Caco-2 (cell line): ENCODE measurements around the gene ADCY10. TPM values are rescaled to one million over a fixed set of nuclear protein-coding genes. Genes with fewer than 3 reads are reported as not detected.

Experiments used
- BruUV-seq: library from RNA; stranded (reverse); fragments of 400-500 nt; replicated peaks from 2 replicates; lab custom pipeline; 2021; lab: Mats Ljungman, UMichigan
- CTCF ChIA-PET: fragments of 300-600 bp; sonication (Branson Sonifier 250); formaldehyde crosslinking; loops from one replicate; lab custom pipeline; 2022; ENCODE audit warnings: antibody characterized with exemption; lab: Charles Lee
- POLR2A ChIA-PET: fragments of 300-600 bp; sonication (Branson Sonifier 250); formaldehyde crosslinking; loops from one replicate; lab custom pipeline; 2022; ENCODE audit warnings: antibody characterized with exemption; lab: Charles Lee
- DNase-seq, 2 experiments: peaks; one replicate each; pipeline versions ENCODE4 v3.0.0 to v3.0.0-alpha.2; 2020 to 2022
- H3K27me3 ChIP-seq: replicated peaks from 2 replicates; pipeline ENCODE4 v1.6.0; 2011; ENCODE audit warnings: low read length; ENCODE audit not compliant: control insufficient read depth, insufficient read depth
- H3K36me3 ChIP-seq: 2 replicates; pipeline ENCODE4 v1.5.1; 2011; ENCODE audit warnings: low read length; ENCODE audit not compliant: control insufficient read depth, insufficient read depth
- H3K4me1 ChIP-seq: fragments of 250-450 bp; sonication (Bioruptor Pico); 2 replicates; pipeline ENCODE4 v1.5.1; 2020; ENCODE audit warnings: mild to moderate bottlenecking
- H3K4me3 ChIP-seq: 2 replicates; pipeline ENCODE4 v1.5.1; 2011; ENCODE audit warnings: low read depth, mild to moderate bottlenecking, control low read depth, low read length
- H3K9me3 ChIP-seq: fragments of 250-450 bp; sonication (Bioruptor Pico); 2 replicates; pipeline ENCODE4 v1.5.1; 2020; ENCODE audit warnings: mild to moderate bottlenecking, moderate library complexity
- H3K27ac Mint-ChIP-seq: one replicate; pipeline ENCODE4 v1.8.0; 2022; ENCODE audit warnings: mixed read lengths; ENCODE audit not compliant: unreplicated experiment
- H3K27me3 Mint-ChIP-seq: one replicate; pipeline ENCODE4 v1.8.0; 2022; ENCODE audit warnings: mixed read lengths; ENCODE audit not compliant: insufficient read depth, unreplicated experiment
- H3K36me3 Mint-ChIP-seq: one replicate; pipeline ENCODE4 v1.8.0; 2022; ENCODE audit warnings: mild to moderate bottlenecking, mixed read lengths; ENCODE audit not compliant: insufficient read depth, unreplicated experiment
- H3K4me1 Mint-ChIP-seq: one replicate; pipeline ENCODE4 v1.8.0; 2022; ENCODE audit warnings: low read depth, mixed read lengths; ENCODE audit not compliant: unreplicated experiment
- H3K4me3 Mint-ChIP-seq: one replicate; pipeline ENCODE4 v1.8.0; 2022; ENCODE audit warnings: mild to moderate bottlenecking, moderate library complexity, mixed read lengths; ENCODE audit not compliant: unreplicated experiment
- H3K9me3 Mint-ChIP-seq: one replicate; pipeline ENCODE4 v1.8.0; 2022; ENCODE audit warnings: mixed read lengths; ENCODE audit not compliant: unreplicated experiment
- CTCF ChIP-seq, 2 experiments: fragments of 200-600 bp in 1 of 2; IDR thresholded peaks; 1 replicate in 1 of 2; 2 replicates in 1 of 2; pipeline versions ENCODE4 v1.5.1 to v1.8.0; 2011 to 2022; ENCODE audit warnings: antibody characterized with exemption in 1 of 2, control low read depth in 1 of 2, inconsistent platforms in 1 of 2, low read depth in 1 of 2, low read length in 1 of 2, mild to moderate bottlenecking in 1 of 2, moderate library complexity in 1 of 2; ENCODE audit not compliant: insufficient read depth in 1 of 2, severe bottlenecking in 1 of 2, unreplicated experiment in 1 of 2
- intact Hi-C: fragments of 100-400 bp; cut with micrococcal nuclease; formaldehyde crosslinking; loops from one replicate; pipeline ENCODE4 v1.10.0; 2022; ENCODE audit not compliant: unreplicated experiment
- total RNA-seq: library from RNA; stranded (reverse); gene quantifications from 2 replicates; pipeline ENCODE4 v1.2.3, GENCODE V29; 2022

ADCY10 gene
- total RNA-seq, 1 experiment from 2014 or later: 1.7 TPM

- Histone ChIP-seq H3K4me3 (no peak overlapping the region), H3K27me3 (no peaks in the 10 kb centered on the region), H3K36me3 (no peaks in the 10 kb centered on the region; the same call in 1 of the 2 replicates), H3K9me3 (no peaks in the 10 kb centered on the region), H3K4me1 (no peaks in the 10 kb centered on the region)
- no peaks in the 10 kb centered on the region for H3K4me1 Mint-ChIP-seq
- H3K4me3 Mint-ChIP-seq: no peak overlapping the region
- POLR2A ChIA-PET: no interaction called here
- no peak for DNase-seq
- intact Hi-C loops: no loop called here
- no peaks in the 10 kb centered on the region for H3K27me3 Mint-ChIP-seq
- H3K9me3 Mint-ChIP-seq: no peaks in the 10 kb centered on the region
- CTCF ChIA-PET: interaction anchor here (1.5 kb wide), 1 partner anchor 45 kb away, joined by 3 read pairs; no protein-coding TSS in a partner anchor
- no peak for TF ChIP-seq CTCF (IDR thresholded peaks at IDR 0.05; ENCODE audit: insufficient read depth in 1 of 2, low read depth in 1 of 2, low read length in 1 of 2, severe bottlenecking in 1 of 2, unreplicated experiment in 1 of 2)
- H3K27ac Mint-ChIP-seq: no peak overlapping the region
- BruUV-seq: no TSS peak
- peaks cover 5% of the 10 kb centered on the region for H3K36me3 Mint-ChIP-seq
Measured at GRCh38 chr1:167881786-167882185, 32.1 kb downstream of the ADCY10 start.

- Mint-ChIP-seq H3K4me1 (no peaks in the 10 kb centered on the region), H3K4me3 (no peak overlapping the region), H3K27me3 (no peaks in the 10 kb centered on the region), H3K9me3 (no peaks in the 10 kb centered on the region), H3K27ac (no peak overlapping the region), H3K36me3 (peaks cover 5% of the 10 kb centered on the region)
- no peak for TF ChIP-seq CTCF (IDR thresholded peaks at IDR 0.05; ENCODE audit: insufficient read depth in 1 of 2, low read depth in 1 of 2, low read length in 1 of 2, severe bottlenecking in 1 of 2, unreplicated experiment in 1 of 2)
- no peaks in the 10 kb centered on the region; the same call in 1 of the 2 replicates for H3K36me3 ChIP-seq
- no peaks in the 10 kb centered on the region for H3K27me3 ChIP-seq
- BruUV-seq: no TSS peak
- no peak for DNase-seq
- H3K4me3 ChIP-seq: no peak overlapping the region
- no peaks in the 10 kb centered on the region for H3K4me1 ChIP-seq
- POLR2A ChIA-PET: interaction anchor here (0.6 kb wide), 1 partner anchor 164 kb away, joined by 5 read pairs; no protein-coding TSS in a partner anchor
- no peaks in the 10 kb centered on the region for H3K9me3 ChIP-seq
- CTCF ChIA-PET: interaction anchor here (1.5 kb wide), 1 partner anchor 46 kb away, joined by 3 read pairs; no protein-coding TSS in a partner anchor
- intact Hi-C loops: no loop called here
Measured at GRCh38 chr1:167881069-167881468, 32.9 kb downstream of the ADCY10 start.

- Mint-ChIP-seq H3K9me3 (no peaks in the 10 kb centered on the region), H3K36me3 (peaks cover 5% of the 10 kb centered on the region), H3K27me3 (no peaks in the 10 kb centered on the region), H3K27ac (no peak overlapping the region), H3K4me1 (no peaks in the 10 kb centered on the region), H3K4me3 (no peak overlapping the region)
- ChIA-PET POLR2A (no interaction called here), CTCF (interaction anchor here (1.5 kb wide), 1 partner anchor 46 kb away, joined by 3 read pairs; no protein-coding TSS in a partner anchor)
- Histone ChIP-seq H3K9me3 (no peaks in the 10 kb centered on the region), H3K36me3 (no peaks in the 10 kb centered on the region; the same call in 1 of the 2 replicates), H3K4me1 (no peaks in the 10 kb centered on the region), H3K4me3 (no peak overlapping the region), H3K27me3 (no peaks in the 10 kb centered on the region)
- intact Hi-C loops: no loop called here
- BruUV-seq: no TSS peak
- DNase-seq: no peak
- TF ChIP-seq CTCF (IDR thresholded peaks at IDR 0.05; ENCODE audit: insufficient read depth in 1 of 2, low read depth in 1 of 2, low read length in 1 of 2, severe bottlenecking in 1 of 2, unreplicated experiment in 1 of 2): no peak
Measured at GRCh38 chr1:167880580-167881021, 33.3 kb downstream of the ADCY10 start.
